ENCODE measurements around the gene CCL2.

DNA sequence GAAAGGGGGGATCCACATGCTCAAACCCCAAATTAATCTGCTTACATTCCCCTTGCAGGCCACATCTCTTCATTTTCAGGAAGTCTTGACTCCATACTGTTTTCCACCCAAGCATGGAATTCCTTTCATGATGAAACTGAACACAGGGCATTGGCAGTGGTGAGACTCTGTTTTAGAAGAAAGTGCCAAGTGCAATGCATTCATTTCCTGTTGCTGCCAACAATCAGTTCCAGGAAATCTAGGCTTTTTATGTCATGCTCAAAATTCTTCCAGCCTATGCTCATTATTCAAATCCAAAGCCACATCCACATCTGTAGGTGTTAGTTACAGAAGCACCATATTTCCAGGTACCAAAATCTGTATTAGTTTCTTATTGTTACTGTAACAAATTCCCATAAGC lies 4.1 kb downstream of the CCL2 start:
- TF ChIP-seq YY1 (IDR thresholded peaks at IDR 0.05; ENCODE audit: low read depth) = no peak
- TF ChIP-seq, protein P1, sequence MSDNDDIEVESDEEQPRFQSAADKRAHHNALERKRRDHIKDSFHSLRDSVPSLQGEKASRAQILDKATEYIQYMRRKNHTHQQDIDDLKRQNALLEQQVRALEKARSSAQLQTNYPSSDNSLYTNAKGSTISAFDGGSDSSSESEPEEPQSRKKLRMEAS (IDR thresholded peaks at IDR 0.05) = no peak
- no peak for TF ChIP-seq EP300 (IDR thresholded peaks at IDR 0.05; ENCODE audit: borderline replicate concordance)
- TF ChIP-seq, protein P2, sequence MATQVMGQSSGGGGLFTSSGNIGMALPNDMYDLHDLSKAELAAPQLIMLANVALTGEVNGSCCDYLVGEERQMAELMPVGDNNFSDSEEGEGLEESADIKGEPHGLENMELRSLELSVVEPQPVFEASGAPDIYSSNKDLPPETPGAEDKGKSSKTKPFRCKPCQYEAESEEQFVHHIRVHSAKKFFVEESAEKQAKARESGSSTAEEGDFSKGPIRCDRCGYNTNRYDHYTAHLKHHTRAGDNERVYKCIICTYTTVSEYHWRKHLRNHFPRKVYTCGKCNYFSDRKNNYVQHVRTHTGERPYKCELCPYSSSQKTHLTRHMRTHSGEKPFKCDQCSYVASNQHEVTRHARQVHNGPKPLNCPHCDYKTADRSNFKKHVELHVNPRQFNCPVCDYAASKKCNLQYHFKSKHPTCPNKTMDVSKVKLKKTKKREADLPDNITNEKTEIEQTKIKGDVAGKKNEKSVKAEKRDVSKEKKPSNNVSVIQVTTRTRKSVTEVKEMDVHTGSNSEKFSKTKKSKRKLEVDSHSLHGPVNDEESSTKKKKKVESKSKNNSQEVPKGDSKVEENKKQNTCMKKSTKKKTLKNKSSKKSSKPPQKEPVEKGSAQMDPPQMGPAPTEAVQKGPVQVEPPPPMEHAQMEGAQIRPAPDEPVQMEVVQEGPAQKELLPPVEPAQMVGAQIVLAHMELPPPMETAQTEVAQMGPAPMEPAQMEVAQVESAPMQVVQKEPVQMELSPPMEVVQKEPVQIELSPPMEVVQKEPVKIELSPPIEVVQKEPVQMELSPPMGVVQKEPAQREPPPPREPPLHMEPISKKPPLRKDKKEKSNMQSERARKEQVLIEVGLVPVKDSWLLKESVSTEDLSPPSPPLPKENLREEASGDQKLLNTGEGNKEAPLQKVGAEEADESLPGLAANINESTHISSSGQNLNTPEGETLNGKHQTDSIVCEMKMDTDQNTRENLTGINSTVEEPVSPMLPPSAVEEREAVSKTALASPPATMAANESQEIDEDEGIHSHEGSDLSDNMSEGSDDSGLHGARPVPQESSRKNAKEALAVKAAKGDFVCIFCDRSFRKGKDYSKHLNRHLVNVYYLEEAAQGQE (IDR thresholded peaks at IDR 0.05; ENCODE audit: low read depth) = no peak
- no peak for TF ChIP-seq TAF1 (IDR thresholded peaks at IDR 0.05; ENCODE audit: low read depth)
- no peak for TF ChIP-seq NFIC (IDR thresholded peaks at IDR 0.05)
- no peak for TF ChIP-seq EGR1 (IDR thresholded peaks at IDR 0.05)
- TF ChIP-seq RAD21 (IDR thresholded peaks at IDR 0.05; ENCODE audit: low read depth) = no peak
- TF ChIP-seq CREB1 (IDR thresholded peaks at IDR 0.05; ENCODE audit: low read depth) = no peak
- no peak for TF ChIP-seq CEBPB (IDR thresholded peaks at IDR 0.05)
- TF ChIP-seq FOXM1 (IDR thresholded peaks at IDR 0.05; ENCODE audit: borderline replicate concordance, low read depth) = no peak
- TF ChIP-seq, protein P3, sequence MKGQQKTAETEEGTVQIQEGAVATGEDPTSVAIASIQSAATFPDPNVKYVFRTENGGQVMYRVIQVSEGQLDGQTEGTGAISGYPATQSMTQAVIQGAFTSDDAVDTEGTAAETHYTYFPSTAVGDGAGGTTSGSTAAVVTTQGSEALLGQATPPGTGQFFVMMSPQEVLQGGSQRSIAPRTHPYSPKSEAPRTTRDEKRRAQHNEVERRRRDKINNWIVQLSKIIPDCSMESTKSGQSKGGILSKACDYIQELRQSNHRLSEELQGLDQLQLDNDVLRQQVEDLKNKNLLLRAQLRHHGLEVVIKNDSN (IDR thresholded peaks at IDR 0.05) = no peak
- TF ChIP-seq TCF12 (IDR thresholded peaks at IDR 0.05; ENCODE audit: low read depth) = no peak

Data from Ishikawa (cell line).